ENCODE measurements around the gene TUSC7.

The TUSC7 gene

GRCh38 chr3:116717566-116717965, 8.0 kb downstream of the TUSC7 start:
- no peaks in the 10 kb centered on the region for H3K4me1 Mint-ChIP-seq
- H3K9me3 Mint-ChIP-seq, result peaks cover 27% of the 10 kb centered on the region
- H3K4me3 Mint-ChIP-seq, result no peak overlapping the region
- ATAC-seq (replicated peaks; ENCODE audit: extremely low read depth, poor library complexity, severe bottlenecking) (no peak), DNase-seq (ENCODE audit: low spot score in 2 of 2) (no peak)
- no peaks in the 10 kb centered on the region for H3K27me3 Mint-ChIP-seq
- no peak overlapping the region for H3K27ac Mint-ChIP-seq (ENCODE audit: low read depth)
- peaks cover 2% of the 10 kb centered on the region for H3K36me3 Mint-ChIP-seq (ENCODE audit: insufficient read depth)

DNA sequence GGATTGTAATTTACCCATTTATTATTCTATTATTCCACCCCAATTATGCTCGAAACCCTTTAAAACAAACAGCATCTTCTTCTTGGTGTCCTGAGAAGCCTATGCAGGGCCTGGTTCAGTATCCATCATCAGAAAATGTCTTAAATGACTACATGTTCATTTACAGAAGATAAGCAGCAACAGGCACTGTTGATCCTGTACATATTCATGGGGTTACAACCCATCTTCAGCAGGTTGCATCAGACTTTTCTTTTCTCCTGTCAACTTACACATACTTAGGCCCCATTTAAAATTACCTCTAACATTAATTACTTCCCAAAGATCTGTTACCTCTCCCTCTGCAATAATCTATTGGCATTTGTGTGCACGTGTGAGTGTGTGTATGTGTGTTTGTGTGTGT, 18.9 kb downstream of the TUSC7 start:
- no peak overlapping the region for H3K4me3 Mint-ChIP-seq
- no peaks in the 10 kb centered on the region for H3K27me3 Mint-ChIP-seq
- H3K4me1 Mint-ChIP-seq, result no peaks in the 10 kb centered on the region
- no peak for ATAC-seq (replicated peaks; ENCODE audit: extremely low read depth, poor library complexity, severe bottlenecking)
- peaks cover 4% of the 10 kb centered on the region for H3K36me3 Mint-ChIP-seq (ENCODE audit: insufficient read depth)
- H3K27ac Mint-ChIP-seq (ENCODE audit: low read depth), result no peak overlapping the region
- no peak for DNase-seq (ENCODE audit: low spot score in 2 of 2)
- peaks cover 19% of the 10 kb centered on the region for H3K9me3 Mint-ChIP-seq

DNA sequence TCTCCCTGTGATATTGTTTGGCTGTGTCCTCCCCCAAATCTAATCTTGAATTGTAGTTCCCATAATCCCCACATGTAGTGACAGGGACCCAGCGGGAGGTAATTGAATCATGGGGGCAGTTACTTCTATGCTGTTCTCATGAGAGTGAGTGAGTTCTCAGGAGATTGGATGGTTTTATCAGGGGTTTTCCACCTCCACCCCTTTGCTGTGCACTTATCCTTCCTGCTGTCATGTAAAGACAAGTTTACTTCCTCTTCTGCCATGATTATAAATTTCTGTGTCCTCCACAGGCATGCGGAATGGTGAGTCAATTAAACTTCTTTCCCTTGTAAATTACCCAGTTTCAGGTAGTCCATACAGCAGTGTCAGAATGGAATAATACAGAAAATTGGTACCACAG, 24.7 kb downstream of the TUSC7 start:
- Mint-ChIP-seq H3K4me1 (no peaks in the 10 kb centered on the region), H3K36me3 (ENCODE audit: insufficient read depth) (peaks cover 1% of the 10 kb centered on the region), H3K27ac (ENCODE audit: low read depth) (no peak overlapping the region), H3K9me3 (peaks cover 27% of the 10 kb centered on the region), H3K27me3 (no peaks in the 10 kb centered on the region), H3K4me3 (no peak overlapping the region)
- no peak for ATAC-seq (replicated peaks; ENCODE audit: extremely low read depth, poor library complexity, severe bottlenecking)
- DNase-seq (ENCODE audit: low spot score in 2 of 2), result no peak

DNA sequence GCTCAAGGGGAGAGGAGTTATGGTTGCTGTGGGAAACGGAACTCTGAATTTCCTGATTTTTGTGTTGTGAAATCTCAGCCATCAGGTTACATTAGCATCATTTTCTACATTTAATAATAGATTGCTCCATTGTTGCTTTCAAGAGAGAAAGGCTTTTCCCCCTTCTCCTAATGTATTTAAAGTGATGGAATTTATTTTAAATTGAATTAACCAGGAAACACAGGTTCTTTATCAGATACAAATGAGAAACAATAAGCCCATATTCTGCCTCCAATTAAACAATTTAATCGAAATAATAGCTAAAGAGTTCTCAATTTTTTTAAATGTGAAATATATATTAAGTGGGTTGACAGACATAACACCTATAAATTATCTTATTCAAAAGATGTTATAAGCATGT, 30.1 kb downstream of the TUSC7 start:
- Mint-ChIP-seq H3K4me3 (no peak overlapping the region), H3K27ac (ENCODE audit: low read depth) (no peak overlapping the region), H3K4me1 (no peaks in the 10 kb centered on the region), H3K27me3 (no peaks in the 10 kb centered on the region), H3K9me3 (peaks cover 34% of the 10 kb centered on the region), H3K36me3 (ENCODE audit: insufficient read depth) (no peaks in the 10 kb centered on the region)
- ATAC-seq (replicated peaks; ENCODE audit: extremely low read depth, poor library complexity, severe bottlenecking) (no peak), DNase-seq (ENCODE audit: low spot score in 2 of 2) (no peak)

- Mint-ChIP-seq H3K4me1 (no peaks in the 10 kb centered on the region), H3K36me3 (ENCODE audit: insufficient read depth) (no peaks in the 10 kb centered on the region), H3K27me3 (no peaks in the 10 kb centered on the region), H3K9me3 (peaks cover 34% of the 10 kb centered on the region), H3K27ac (ENCODE audit: low read depth) (no peak overlapping the region), H3K4me3 (no peak overlapping the region)
- DNase-seq (ENCODE audit: low spot score in 2 of 2) (no peak), ATAC-seq (replicated peaks; ENCODE audit: extremely low read depth, poor library complexity, severe bottlenecking) (no peak)
Measured at GRCh38 chr3:116740293-116740692, 30.7 kb downstream of the TUSC7 start.

- no peak for DNase-seq (ENCODE audit: low spot score in 2 of 2)
- H3K9me3 Mint-ChIP-seq, result peaks cover 31% of the 10 kb centered on the region
- H3K27ac Mint-ChIP-seq (ENCODE audit: low read depth), result no peak overlapping the region
- no peak for ATAC-seq (replicated peaks; ENCODE audit: extremely low read depth, poor library complexity, severe bottlenecking)
- H3K4me1 Mint-ChIP-seq, result no peaks in the 10 kb centered on the region
- H3K4me3 Mint-ChIP-seq, result no peak overlapping the region
- H3K27me3 Mint-ChIP-seq, result no peaks in the 10 kb centered on the region
- H3K36me3 Mint-ChIP-seq (ENCODE audit: insufficient read depth), result no peaks in the 10 kb centered on the region
Measured at GRCh38 chr3:116741467-116741866, 31.9 kb downstream of the TUSC7 start.

DNA sequence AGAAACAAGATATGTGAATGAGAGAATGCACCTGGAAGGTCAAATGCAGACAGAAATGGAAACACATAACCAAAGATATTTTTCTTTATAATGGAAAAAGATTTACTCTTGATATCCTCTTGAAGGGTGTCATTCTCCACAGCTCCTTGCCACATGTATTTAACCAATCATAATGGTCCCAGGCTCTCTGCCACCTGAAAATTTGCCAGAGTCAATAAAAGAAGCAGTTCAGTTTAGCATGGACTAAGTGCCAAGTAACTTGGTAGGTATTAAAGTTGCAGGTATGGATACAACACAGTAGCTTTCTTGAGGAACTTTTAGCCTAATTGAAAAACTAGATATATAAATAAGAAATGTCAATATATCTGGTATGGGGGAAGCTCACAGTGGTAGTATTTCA, 33.5 kb downstream of the TUSC7 start:
- Mint-ChIP-seq H3K36me3 (ENCODE audit: insufficient read depth) (no peaks in the 10 kb centered on the region), H3K4me3 (no peak overlapping the region), H3K27ac (ENCODE audit: low read depth) (no peak overlapping the region)

DNA sequence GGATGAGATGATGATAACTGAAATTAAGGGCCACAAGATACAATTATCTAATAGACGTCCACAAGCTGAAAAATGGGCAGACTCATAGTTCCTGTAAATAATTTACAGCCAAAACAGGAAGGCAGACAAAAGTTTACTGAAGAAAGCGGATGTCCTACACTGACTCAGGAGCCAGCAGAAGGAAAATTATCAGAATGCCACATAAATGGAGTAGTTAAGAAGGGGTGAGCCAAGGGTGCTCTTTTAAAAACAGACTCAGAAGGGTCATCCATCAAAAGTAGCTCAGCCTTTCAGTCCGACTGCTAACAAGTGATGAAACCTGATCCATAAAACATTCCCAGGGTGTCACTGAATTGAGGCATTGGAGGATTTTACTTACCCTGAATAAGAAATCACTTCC, 39.8 kb downstream of the TUSC7 start:
- no peak overlapping the region for H3K27ac Mint-ChIP-seq (ENCODE audit: low read depth)
- DNase-seq (ENCODE audit: low spot score in 2 of 2) (no peak), ATAC-seq (replicated peaks; ENCODE audit: extremely low read depth, poor library complexity, severe bottlenecking) (no peak)
- H3K27me3 Mint-ChIP-seq, result no peaks in the 10 kb centered on the region
- no peaks in the 10 kb centered on the region for H3K36me3 Mint-ChIP-seq (ENCODE audit: insufficient read depth)
- no peaks in the 10 kb centered on the region for H3K4me1 Mint-ChIP-seq
- H3K9me3 Mint-ChIP-seq, result peaks cover 24% of the 10 kb centered on the region
- H3K4me3 Mint-ChIP-seq, result no peak overlapping the region

More for the DNA sequence above, 33.5 kb downstream of the TUSC7 start:
- ATAC-seq (replicated peaks; ENCODE audit: extremely low read depth, poor library complexity, severe bottlenecking), result no peak
- Mint-ChIP-seq H3K27me3 (no peaks in the 10 kb centered on the region), H3K9me3 (peaks cover 21% of the 10 kb centered on the region), H3K4me1 (no peaks in the 10 kb centered on the region)
- no peak for DNase-seq (ENCODE audit: low spot score in 2 of 2)

- DNase-seq (ENCODE audit: low spot score in 2 of 2) (no peak), ATAC-seq (replicated peaks; ENCODE audit: extremely low read depth, poor library complexity, severe bottlenecking) (no peak)
- peaks cover 7% of the 10 kb centered on the region for H3K9me3 Mint-ChIP-seq
- no peak overlapping the region for H3K27ac Mint-ChIP-seq (ENCODE audit: low read depth)
- no peaks in the 10 kb centered on the region for H3K4me1 Mint-ChIP-seq
- no peak overlapping the region for H3K4me3 Mint-ChIP-seq
- H3K36me3 Mint-ChIP-seq (ENCODE audit: insufficient read depth), result no peaks in the 10 kb centered on the region
- H3K27me3 Mint-ChIP-seq, result no peaks in the 10 kb centered on the region
Measured at GRCh38 chr3:116757315-116757714, 47.7 kb downstream of the TUSC7 start.

- no peak for ATAC-seq (replicated peaks; ENCODE audit: extremely low read depth, poor library complexity, severe bottlenecking)
- no peak for DNase-seq (ENCODE audit: low spot score in 2 of 2)
- no peak overlapping the region for H3K4me3 Mint-ChIP-seq
- no peaks in the 10 kb centered on the region for H3K27me3 Mint-ChIP-seq
- H3K36me3 Mint-ChIP-seq (ENCODE audit: insufficient read depth), result no peaks in the 10 kb centered on the region
- H3K4me1 Mint-ChIP-seq, result no peaks in the 10 kb centered on the region
- peaks cover 4% of the 10 kb centered on the region for H3K9me3 Mint-ChIP-seq
- no peak overlapping the region for H3K27ac Mint-ChIP-seq (ENCODE audit: low read depth)
Measured at GRCh38 chr3:116759316-116759715, 49.7 kb downstream of the TUSC7 start.
